Measurements from ENCODE around the gene ERC1.
"Not testable (repeated sequence)": the region's sequence is repeated elsewhere in the genome, so short reads cannot be mapped to it uniquely, and the experiment has no call there.

The ERC1 gene

GRCh38 chr12:1022032-1022970 is 31.3 kb downstream of the ERC1 start:
- Histone ChIP-seq H3K36me3 (ENCODE audit: insufficient read depth, low read length) (no peaks in the 10 kb centered on the region), H3K9me3 (ENCODE audit: control insufficient read depth, insufficient read depth, low read length) (no peaks in the 10 kb centered on the region), H3K9ac (ENCODE audit: low read depth, low read length) (no peak overlapping the region), H3K4me1 (ENCODE audit: insufficient read depth, low read length) (no peaks in the 10 kb centered on the region)

GRCh38 chr12:1030779-1031178 is 39.8 kb downstream of the ERC1 start:
- H3K4me1 ChIP-seq (ENCODE audit: insufficient read depth, low read length): no peaks in the 10 kb centered on the region
- no peak overlapping the region for H3K9ac ChIP-seq (ENCODE audit: low read depth, low read length)
- no peaks in the 10 kb centered on the region; the same call in 1 of the 2 replicates for H3K36me3 ChIP-seq (ENCODE audit: insufficient read depth, low read length)
- H3K9me3 ChIP-seq (ENCODE audit: control insufficient read depth, insufficient read depth, low read length): no peaks in the 10 kb centered on the region

GRCh38 chr12:1034243-1034642 is 43.2 kb downstream of the ERC1 start:
- H3K36me3 ChIP-seq (ENCODE audit: insufficient read depth, low read length): no peaks in the 10 kb centered on the region; the same call in 1 of the 2 replicates
- H3K9me3 ChIP-seq (ENCODE audit: control insufficient read depth, insufficient read depth, low read length): no peaks in the 10 kb centered on the region
- H3K9ac ChIP-seq (ENCODE audit: low read depth, low read length): no peak overlapping the region

GRCh38 chr12:1034751-1035457 is 43.9 kb downstream of the ERC1 start:
- H3K36me3 ChIP-seq (ENCODE audit: insufficient read depth, low read length): no peaks in the 10 kb centered on the region; the same call in 1 of the 2 replicates
- no peak overlapping the region for H3K9ac ChIP-seq (ENCODE audit: low read depth, low read length)
- H3K4me1 ChIP-seq (ENCODE audit: insufficient read depth, low read length): no peaks in the 10 kb centered on the region
- H3K9me3 ChIP-seq (ENCODE audit: control insufficient read depth, insufficient read depth, low read length): no peaks in the 10 kb centered on the region

More at GRCh38 chr12:1034243-1034642, 43.2 kb downstream of the ERC1 start:
- no peaks in the 10 kb centered on the region for H3K4me1 ChIP-seq (ENCODE audit: insufficient read depth, low read length)

- Histone ChIP-seq H3K4me1 (ENCODE audit: insufficient read depth, low read length) (peaks cover 8% of the 10 kb centered on the region; the same call in 1 of the 2 replicates), H3K9ac (ENCODE audit: low read depth, low read length) (no peak overlapping the region), H3K36me3 (ENCODE audit: insufficient read depth, low read length) (no peaks in the 10 kb centered on the region), H3K9me3 (ENCODE audit: control insufficient read depth, insufficient read depth, low read length) (no peaks in the 10 kb centered on the region)
These were observed 50.5 kb downstream of the ERC1 start for GRCh38 chr12:1041478-1041877.

GRCh38 chr12:1044199-1044598 is 53.2 kb downstream of the ERC1 start:
- peaks cover 18% of the 10 kb centered on the region; the same call in 1 of the 2 replicates for H3K4me1 ChIP-seq (ENCODE audit: insufficient read depth, low read length)
- no peaks in the 10 kb centered on the region for H3K9me3 ChIP-seq (ENCODE audit: control insufficient read depth, insufficient read depth, low read length)
- no peak overlapping the region for H3K9ac ChIP-seq (ENCODE audit: low read depth, low read length)
- H3K36me3 ChIP-seq (ENCODE audit: insufficient read depth, low read length): no peaks in the 10 kb centered on the region

GRCh38 chr12:1044696-1045095 is 53.7 kb downstream of the ERC1 start:
- Histone ChIP-seq H3K36me3 (ENCODE audit: insufficient read depth, low read length) (no peaks in the 10 kb centered on the region), H3K9me3 (ENCODE audit: control insufficient read depth, insufficient read depth, low read length) (no peaks in the 10 kb centered on the region), H3K9ac (ENCODE audit: low read depth, low read length) (no peak overlapping the region), H3K4me1 (ENCODE audit: insufficient read depth, low read length) (peaks cover 19% of the 10 kb centered on the region; the same call in 1 of the 2 replicates)

- Histone ChIP-seq H3K9ac (ENCODE audit: low read depth, low read length) (no peak overlapping the region), H3K4me1 (ENCODE audit: insufficient read depth, low read length) (peaks cover 24% of the 10 kb centered on the region; the same call in 1 of the 2 replicates), H3K9me3 (ENCODE audit: control insufficient read depth, insufficient read depth, low read length) (no peaks in the 10 kb centered on the region)
These were observed 55.7 kb downstream of the ERC1 start for GRCh38 chr12:1046727-1047126.

GRCh38 chr12:1047898-1048660 is 57.1 kb downstream of the ERC1 start:
- H3K9ac ChIP-seq (ENCODE audit: low read depth, low read length): no peak overlapping the region
- no peaks in the 10 kb centered on the region for H3K36me3 ChIP-seq (ENCODE audit: insufficient read depth, low read length)
- peaks cover 25% of the 10 kb centered on the region; the same call in 1 of the 2 replicates for H3K4me1 ChIP-seq (ENCODE audit: insufficient read depth, low read length)
- H3K9me3 ChIP-seq (ENCODE audit: control insufficient read depth, insufficient read depth, low read length): no peaks in the 10 kb centered on the region

More at GRCh38 chr12:1046727-1047126, 55.7 kb downstream of the ERC1 start:
- no peaks in the 10 kb centered on the region for H3K36me3 ChIP-seq (ENCODE audit: insufficient read depth, low read length)

- Histone ChIP-seq H3K4me1 (ENCODE audit: insufficient read depth, low read length) (peaks cover 34% of the 10 kb centered on the region), H3K9ac (ENCODE audit: low read depth, low read length) (no peak overlapping the region), H3K9me3 (ENCODE audit: control insufficient read depth, insufficient read depth, low read length) (no peaks in the 10 kb centered on the region), H3K36me3 (ENCODE audit: insufficient read depth, low read length) (no peaks in the 10 kb centered on the region)
These were observed 59.2 kb downstream of the ERC1 start for GRCh38 chr12:1050059-1050707.

GRCh38 chr12:1051672-1052071 is 60.6 kb downstream of the ERC1 start:
- H3K9ac ChIP-seq (ENCODE audit: low read depth, low read length); H3K9me3 ChIP-seq (ENCODE audit: control insufficient read depth, insufficient read depth, low read length); H3K36me3 ChIP-seq (ENCODE audit: insufficient read depth, low read length): not testable (repeated sequence)
- peaks cover 42% of the 10 kb centered on the region for H3K4me1 ChIP-seq (ENCODE audit: insufficient read depth, low read length)

GRCh38 chr12:1053690-1054089 is 62.7 kb downstream of the ERC1 start:
- no peak overlapping the region for H3K9ac ChIP-seq (ENCODE audit: low read depth, low read length)
- H3K36me3 ChIP-seq (ENCODE audit: insufficient read depth, low read length): no peaks in the 10 kb centered on the region
- peaks cover 7% of the 10 kb centered on the region for H3K9me3 ChIP-seq (ENCODE audit: control insufficient read depth, insufficient read depth, low read length)
- H3K4me1 ChIP-seq (ENCODE audit: insufficient read depth, low read length): peaks cover 39% of the 10 kb centered on the region

- Histone ChIP-seq H3K9me3 (ENCODE audit: control insufficient read depth, insufficient read depth, low read length) (peaks cover 9% of the 10 kb centered on the region), H3K9ac (ENCODE audit: low read depth, low read length) (no peak overlapping the region), H3K4me1 (ENCODE audit: insufficient read depth, low read length) (peaks cover 36% of the 10 kb centered on the region), H3K36me3 (ENCODE audit: insufficient read depth, low read length) (no peaks in the 10 kb centered on the region)
These were observed 63.3 kb downstream of the ERC1 start for GRCh38 chr12:1054117-1054870.

Data from ES-I3 (cell line).